ENCODE measurements around the gene ACHE.

DNA sequence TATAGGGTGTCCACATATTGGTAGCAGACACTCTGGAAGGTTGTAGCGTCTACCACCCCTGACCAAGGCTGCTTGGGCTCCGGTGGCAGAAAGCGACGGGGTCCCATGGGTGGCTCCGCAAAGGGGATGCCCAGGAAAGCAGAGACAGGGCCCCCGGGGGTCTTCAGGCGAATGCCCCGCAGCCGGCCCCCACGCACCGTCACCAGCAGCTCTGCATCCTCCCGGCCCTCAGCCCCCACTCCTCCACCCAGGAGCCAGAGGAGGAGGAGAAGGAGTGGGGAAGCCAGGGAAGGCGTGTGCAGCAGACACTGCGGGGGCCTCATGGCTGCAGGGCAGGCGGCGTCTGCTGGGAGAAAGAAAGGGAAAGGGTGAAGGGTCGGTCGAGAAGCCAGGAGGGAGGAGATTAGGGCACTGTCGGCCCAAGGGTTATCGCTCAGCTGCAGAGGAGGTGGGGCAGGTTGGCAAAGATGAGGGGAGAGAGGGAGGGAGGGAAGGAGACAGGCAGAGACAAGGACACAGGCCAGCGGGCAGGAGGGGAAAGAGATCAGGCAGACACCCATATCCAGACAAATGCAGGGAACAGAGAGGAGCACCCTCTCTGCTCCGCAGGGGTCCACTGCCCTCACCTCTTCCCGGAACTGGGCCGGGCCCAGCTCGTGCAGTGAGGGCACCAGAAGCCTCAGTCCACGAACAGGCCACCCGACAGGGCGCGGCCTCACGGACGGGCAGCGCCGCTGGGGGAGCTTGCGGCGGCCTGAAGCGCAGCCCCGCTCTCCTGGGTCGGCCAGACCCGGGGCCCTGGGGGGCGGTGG, 1.6 kb downstream of the ACHE start:
- TF ChIP-seq, protein P1, sequence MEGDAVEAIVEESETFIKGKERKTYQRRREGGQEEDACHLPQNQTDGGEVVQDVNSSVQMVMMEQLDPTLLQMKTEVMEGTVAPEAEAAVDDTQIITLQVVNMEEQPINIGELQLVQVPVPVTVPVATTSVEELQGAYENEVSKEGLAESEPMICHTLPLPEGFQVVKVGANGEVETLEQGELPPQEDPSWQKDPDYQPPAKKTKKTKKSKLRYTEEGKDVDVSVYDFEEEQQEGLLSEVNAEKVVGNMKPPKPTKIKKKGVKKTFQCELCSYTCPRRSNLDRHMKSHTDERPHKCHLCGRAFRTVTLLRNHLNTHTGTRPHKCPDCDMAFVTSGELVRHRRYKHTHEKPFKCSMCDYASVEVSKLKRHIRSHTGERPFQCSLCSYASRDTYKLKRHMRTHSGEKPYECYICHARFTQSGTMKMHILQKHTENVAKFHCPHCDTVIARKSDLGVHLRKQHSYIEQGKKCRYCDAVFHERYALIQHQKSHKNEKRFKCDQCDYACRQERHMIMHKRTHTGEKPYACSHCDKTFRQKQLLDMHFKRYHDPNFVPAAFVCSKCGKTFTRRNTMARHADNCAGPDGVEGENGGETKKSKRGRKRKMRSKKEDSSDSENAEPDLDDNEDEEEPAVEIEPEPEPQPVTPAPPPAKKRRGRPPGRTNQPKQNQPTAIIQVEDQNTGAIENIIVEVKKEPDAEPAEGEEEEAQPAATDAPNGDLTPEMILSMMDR (IDR thresholded peaks at IDR 0.05; ENCODE audit: low read depth, low read length) = no peak
- no peak for TF ChIP-seq EZH2phosphoT487 (IDR thresholded peaks at IDR 0.05; ENCODE audit: low read depth)

Measured in OCI-LY3 (cell line).